ENCODE data around the gene CXADR.

- TF ChIP-seq SMAD3 (CRISPR knock-in tag; IDR thresholded peaks at IDR 0.05; ENCODE audit: borderline replicate concordance) (no peak), E2F4 (CRISPR knock-in tag; IDR thresholded peaks at IDR 0.05; ENCODE audit: borderline replicate concordance, low read depth) (no peak), CTCF (IDR thresholded peaks at IDR 0.05) (no peak), MAX (CRISPR knock-in tag; IDR thresholded peaks at IDR 0.05) (no peak), ZBTB21 (CRISPR knock-in tag; IDR thresholded peaks at IDR 0.05; ENCODE audit: borderline replicate concordance) (no peak), ATF2 (CRISPR knock-in tag; IDR thresholded peaks at IDR 0.05; ENCODE audit: borderline replicate concordance, low read depth) (no peak), SP1 (CRISPR knock-in tag; conservative IDR thresholded peaks at IDR 0.05) (no peak), JUN (CRISPR knock-in tag; IDR thresholded peaks at IDR 0.05) (no peak), ARID4B (CRISPR knock-in tag; IDR thresholded peaks at IDR 0.05; ENCODE audit: borderline replicate concordance) (no peak), STAT6 (CRISPR knock-in tag; conservative IDR thresholded peaks at IDR 0.05; ENCODE audit: low read depth) (no peak)
Observed at GRCh38 chr21:17468698-17469097, 44.1 kb upstream of the CXADR start.

Data from WTC11 (cell line).